ENCODE results near the gene ITFG2. TPM values are rescaled to one million over a fixed set of nuclear protein-coding genes. Genes with fewer than 3 reads are reported as not detected.

ITFG2 gene
- total RNA-seq, 1 experiment from 2014 or later, result 41.6 TPM

- no peak overlapping the region for H3T11ph ChIP-seq (ENCODE audit: low read length)
- H2AFZ ChIP-seq (ENCODE audit: low read length), result no peak overlapping the region
- no peak overlapping the region for H3K27ac ChIP-seq (ENCODE audit: insufficient read length, low read depth, low read length)
- no peaks in the 10 kb centered on the region for H3K79me2 ChIP-seq (ENCODE audit: insufficient read depth, low read length)
- no peaks in the 10 kb centered on the region for H4K20me1 ChIP-seq (ENCODE audit: control insufficient read depth, insufficient read depth, insufficient read length)
- H3K9me3 ChIP-seq (ENCODE audit: control insufficient read depth, low read depth, low read length), result no peaks in the 10 kb centered on the region
- no peak overlapping the region for H4K91ac ChIP-seq (ENCODE audit: insufficient read length, low read depth, low read length)
- H2BK20ac ChIP-seq (ENCODE audit: low read depth, low read length, poor library complexity, severe bottlenecking), result no peak overlapping the region
- no peak overlapping the region for H3K23ac ChIP-seq (ENCODE audit: insufficient read length, low read depth, low read length)
- H3K79me1 ChIP-seq (ENCODE audit: insufficient read depth, low read depth, low read length, poor library complexity, severe bottlenecking), result no peaks in the 10 kb centered on the region
- H3K4ac ChIP-seq (ENCODE audit: low read depth, low read length), result no peak overlapping the region
- Mint-ChIP-seq H3K4me1 (peaks cover 17 to 29% of the 10 kb centered on the region in 2 experiments), H3K27me3 (ENCODE audit: low read depth) (no peaks in the 10 kb centered on the region), H3K4me3 (no peak overlapping the region), H3K9me3 (no peaks in the 10 kb centered on the region), H3K36me3 (ENCODE audit: insufficient read depth in 1 of 3, low read depth in 3 of 3) (peaks cover 1 to 18% (median 15%) of the 10 kb centered on the region in 3 experiments; a peak in 4 of 7 replicates), H3K27ac (no peak overlapping the region)
- no peaks in the 10 kb centered on the region for H3K23me2 ChIP-seq (ENCODE audit: insufficient read length, low read depth, low read length, poor library complexity, severe bottlenecking)
- H2BK5ac ChIP-seq (ENCODE audit: insufficient read length, low read length), result no peak overlapping the region
- no CpG with 5 or more reads among the region's 8 CpGs for WGBS (ENCODE audit: extremely low coverage, insufficient read length, low lambda C conversion rate)
- H2BK15ac ChIP-seq (ENCODE audit: low read depth, low read length), result no peak overlapping the region
- H3K4me2 ChIP-seq (ENCODE audit: insufficient read depth, insufficient read length, low read length), result no peak overlapping the region
- H2BK12ac ChIP-seq (ENCODE audit: insufficient read length, low read depth, low read length), result no peak overlapping the region
- no peak overlapping the region for H4K5ac ChIP-seq (ENCODE audit: insufficient read length, low read depth, low read length)
- H3K56ac ChIP-seq (ENCODE audit: insufficient read length, low read depth, low read length), result no peak overlapping the region
- H3K14ac ChIP-seq (ENCODE audit: insufficient read depth, low read length), result no peak overlapping the region
- no peak for TF ChIP-seq CTCF (conservative IDR thresholded peaks at IDR 0.05)
- H2AK5ac ChIP-seq (ENCODE audit: insufficient read length, low read length), result no peak overlapping the region
- H3K4me1 ChIP-seq (ENCODE audit: insufficient read depth, low read length), result no peaks in the 10 kb centered on the region
- DNase-seq, result no peak
- H2BK120ac ChIP-seq (ENCODE audit: low read depth, low read length, poor library complexity, severe bottlenecking), result no peak overlapping the region
- H3K9ac ChIP-seq (ENCODE audit: extremely low read depth, insufficient read length, low read length), result no peak overlapping the region
- H4K8ac ChIP-seq (replicated peaks; ENCODE audit: insufficient read length, low read depth, low read length), result no peak overlapping the region
- H3K18ac ChIP-seq (ENCODE audit: insufficient read length, low read depth, low read length), result no peak overlapping the region
- H3K27me3 ChIP-seq (ENCODE audit: insufficient read depth, low read length), result no peaks in the 10 kb centered on the region
Observed at GRCh38 chr12:2836574-2836973, 24.1 kb downstream of the ITFG2 start.
